HG03095 (cell line): ENCODE measurements around the gene LRRC27.

Experiments used
- ATAC-seq: cut with Tn5 transposase; IDR thresholded peaks from one replicate; pipeline ENCODE4 v1.9.1; 2021; ENCODE audit warnings: moderate library complexity; ENCODE audit not compliant: unreplicated experiment

Gene LRRC27

DNA sequence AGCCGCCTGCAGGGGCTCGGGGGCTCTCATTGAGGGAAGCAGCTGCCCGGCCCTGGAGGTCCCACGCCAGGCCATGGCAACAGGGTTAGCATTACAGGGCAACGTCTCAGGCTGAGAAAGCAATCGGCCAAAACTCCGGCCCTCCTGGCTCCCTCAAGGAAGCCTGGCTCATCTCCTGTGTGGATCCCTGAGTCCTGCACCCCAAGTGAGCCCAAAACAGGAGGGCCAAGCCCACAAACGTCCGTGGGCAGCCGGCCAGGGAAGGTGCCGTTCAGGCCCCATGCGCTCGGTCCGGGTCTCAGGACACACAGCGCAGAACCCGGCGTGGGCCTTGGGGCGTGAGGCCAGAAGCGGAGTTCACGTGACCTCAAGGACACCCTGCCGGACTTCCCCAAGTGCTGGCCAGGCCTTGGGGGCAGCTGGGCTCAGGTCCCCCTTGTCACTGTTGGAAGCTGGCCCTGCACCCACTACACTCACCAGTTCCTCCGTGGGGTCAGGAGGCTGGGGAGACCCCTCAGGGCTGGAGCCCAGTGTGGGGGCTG lies 57.0 kb downstream of the LRRC27 start:
- no peak for ATAC-seq

DNA sequence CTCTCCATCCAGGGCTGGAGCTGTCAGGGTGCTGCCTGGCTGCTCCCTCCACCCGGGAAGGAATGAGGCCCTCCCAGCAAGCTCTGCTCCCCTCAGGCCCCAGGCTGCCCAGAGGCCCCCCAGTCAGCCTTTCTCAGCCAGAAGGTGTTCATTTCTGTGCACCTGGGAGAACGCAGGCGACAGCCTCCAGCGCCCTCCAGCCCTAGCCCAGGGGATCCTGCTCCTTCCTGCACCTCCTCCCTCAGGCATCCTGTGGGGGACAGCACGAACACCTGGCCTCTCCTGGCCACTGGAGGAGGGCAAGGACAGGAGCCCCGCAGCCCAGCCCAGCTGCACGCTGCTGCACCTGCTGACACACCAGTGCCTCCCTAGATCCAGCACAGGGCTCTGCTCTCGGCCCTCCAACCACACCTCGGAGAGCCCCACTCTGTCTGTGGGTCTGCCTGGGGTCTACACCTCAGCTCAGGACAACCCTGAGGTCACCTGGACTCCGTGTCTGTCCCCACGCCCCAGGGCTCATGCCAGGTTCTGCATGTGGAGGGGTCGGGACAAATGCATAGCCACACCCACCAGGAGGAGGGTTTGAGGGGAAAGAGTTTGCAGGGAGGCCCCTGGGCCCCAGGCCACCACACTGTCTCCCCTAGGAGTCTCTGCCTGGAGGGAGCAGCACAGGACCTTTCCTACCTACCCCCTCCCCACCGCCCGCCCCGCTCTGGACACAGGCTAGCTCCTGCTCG lies 57.6 kb downstream of the LRRC27 start:
- no peak for ATAC-seq

DNA sequence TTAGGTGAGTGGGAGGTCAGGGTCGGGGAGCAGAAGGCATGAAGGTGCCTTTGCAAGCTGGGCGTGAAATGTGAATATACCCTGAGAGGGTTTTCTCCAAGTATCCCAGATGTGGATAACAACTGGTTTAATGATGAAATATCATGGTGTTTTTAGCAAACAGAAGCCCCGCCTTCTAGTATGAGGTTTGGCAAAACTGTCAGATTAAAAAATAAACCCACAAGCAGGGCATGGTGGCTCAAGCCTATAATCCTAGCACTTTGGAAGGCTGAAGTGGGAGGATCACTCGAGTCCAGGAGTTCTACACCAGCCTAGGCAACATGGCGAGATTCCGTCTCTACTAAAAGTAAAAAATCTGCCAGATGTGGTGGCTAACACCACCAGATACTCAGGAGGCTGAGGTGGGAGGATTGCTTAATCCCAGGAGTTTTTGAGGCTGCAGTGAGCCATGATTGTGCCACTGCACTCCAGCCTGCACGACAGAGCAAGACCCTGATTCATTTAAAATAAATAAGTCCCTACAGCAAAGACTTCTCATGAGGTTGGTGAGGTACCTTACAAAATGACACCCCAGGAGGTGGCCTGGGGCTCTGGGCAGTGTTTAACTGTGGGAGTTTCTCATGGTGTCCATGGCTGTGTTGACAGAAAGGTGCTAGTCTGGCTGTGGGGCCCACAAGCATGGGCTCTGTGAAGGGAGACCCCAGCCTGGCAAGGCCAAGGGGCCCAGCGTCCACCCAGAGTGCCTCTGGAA lies 58.4 kb downstream of the LRRC27 start:
- no peak for ATAC-seq

DNA sequence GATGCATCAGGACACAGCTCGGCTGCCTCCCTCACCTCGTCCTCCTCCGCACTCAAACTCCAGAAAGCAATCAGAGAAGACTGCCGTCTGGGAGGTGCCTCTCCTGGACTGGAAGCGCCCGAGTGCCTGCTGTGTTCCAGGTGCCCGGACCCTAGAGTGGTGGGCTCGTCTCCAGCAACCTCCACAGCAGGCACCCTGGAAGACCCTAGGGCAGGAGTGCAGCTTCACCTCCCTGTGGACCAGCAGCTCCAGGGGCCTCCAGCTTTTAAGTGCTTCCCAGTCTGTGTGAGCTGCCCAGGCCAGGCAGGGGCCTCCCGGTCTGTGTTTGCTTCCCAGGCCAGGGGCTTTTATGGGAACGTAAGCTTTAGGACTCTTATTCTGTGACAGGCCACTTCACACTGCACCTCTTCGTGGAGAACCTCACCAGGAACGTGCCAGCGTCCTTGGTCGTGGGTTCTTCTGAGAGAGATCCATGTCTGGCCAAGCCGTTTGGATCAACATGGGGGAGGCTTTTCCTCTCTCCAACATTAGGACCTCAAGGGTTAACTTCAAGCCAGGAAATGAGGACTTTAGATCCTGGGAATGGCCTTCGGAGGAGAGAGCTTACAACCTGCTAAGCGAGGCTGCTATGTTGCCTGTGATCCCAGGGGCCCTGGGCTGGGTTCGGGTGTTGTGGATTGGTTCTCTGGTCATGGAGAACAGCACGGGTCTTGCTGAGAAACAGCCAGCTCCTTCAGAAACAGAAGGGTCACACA lies 59.1 kb downstream of the LRRC27 start:
- no peak for ATAC-seq

DNA sequence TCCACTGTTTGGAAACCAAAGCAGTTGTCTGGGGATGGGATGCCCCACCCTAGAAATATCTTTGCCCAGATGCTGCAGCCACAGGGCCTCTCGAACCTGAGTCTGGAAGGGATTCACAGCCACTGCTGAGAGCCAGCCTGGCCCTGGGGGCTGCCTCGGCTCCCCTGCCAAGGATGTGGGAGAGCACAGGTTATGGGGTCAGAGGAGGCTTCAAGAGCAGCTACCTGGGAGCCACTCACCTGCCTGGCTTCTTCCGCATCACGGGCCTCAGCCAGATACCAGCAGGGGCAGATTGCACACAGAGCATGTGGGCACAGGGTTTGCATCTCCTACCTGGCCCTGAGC lies 59.7 kb downstream of the LRRC27 start:
- ATAC-seq = no peak

DNA sequence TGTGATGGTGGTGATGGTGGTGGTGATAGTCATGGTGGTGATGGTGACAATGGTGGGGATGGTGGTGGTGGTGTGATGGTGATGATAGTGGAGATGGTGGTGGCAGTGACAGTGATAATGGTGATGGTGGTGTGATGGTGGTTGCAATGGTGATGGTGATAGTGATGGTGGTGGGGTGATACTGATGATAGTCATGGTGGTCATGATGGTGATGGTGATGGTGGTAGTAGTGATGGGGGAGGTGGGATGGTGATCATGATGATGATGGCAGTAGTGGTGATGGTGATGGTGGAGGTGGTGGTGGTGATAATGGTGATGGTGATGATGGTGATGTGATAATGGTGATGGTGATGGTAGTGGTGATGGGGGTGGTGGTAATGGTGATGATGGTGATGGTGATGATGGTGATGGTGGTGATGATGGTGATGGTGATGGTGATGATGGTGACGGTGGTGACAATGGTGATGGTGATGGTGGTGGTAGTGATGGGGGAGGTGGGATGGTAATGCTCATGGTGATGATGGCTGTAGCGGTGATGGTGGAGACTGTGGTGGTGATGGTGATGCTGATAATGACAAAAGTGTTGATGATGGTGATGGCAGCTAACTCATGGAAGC lies 60.3 kb downstream of the LRRC27 start:
- ATAC-seq = no peak

DNA sequence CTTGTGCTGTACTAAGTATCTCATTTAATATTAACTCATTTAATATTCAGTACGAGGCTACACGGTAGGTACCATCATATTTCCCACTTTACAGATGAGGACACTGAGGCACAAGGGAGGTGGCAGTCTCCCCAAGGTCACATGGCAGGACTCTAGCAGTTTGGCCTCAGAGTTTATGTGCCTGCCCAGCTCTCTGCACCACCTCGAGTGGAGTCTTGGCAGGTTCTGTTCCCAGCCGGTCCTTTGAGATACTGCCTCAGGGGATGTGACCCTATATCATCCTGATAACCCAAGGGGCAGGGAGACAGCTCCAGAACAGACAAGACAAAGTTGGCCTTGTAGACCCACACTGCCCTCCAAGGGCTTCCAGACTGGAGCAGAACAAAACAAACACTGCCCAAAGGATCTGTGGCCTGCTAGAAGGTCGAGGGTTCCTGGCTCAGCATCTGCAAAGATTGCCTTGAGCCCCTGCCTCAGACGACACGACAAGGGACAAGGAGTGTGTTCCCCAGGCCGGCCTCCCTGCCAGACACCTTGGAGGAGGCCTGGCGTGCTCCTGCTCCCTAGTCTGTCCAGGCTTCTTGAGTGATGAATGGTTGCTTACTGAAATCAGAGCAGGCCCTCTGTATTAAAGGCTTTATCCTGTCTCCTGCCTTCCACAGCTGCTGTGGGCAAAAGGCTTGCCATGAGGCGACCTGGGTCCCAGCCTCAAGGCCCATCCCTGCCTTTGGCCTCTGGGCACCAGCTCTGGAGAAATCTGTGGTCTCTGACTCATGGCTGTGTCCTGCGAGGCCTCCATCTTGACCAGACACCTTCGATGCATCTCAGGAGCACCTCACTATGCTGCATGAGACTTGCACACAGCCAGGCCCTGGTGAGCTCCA lies 61.1 kb downstream of the LRRC27 start:
- ATAC-seq = no peak

DNA sequence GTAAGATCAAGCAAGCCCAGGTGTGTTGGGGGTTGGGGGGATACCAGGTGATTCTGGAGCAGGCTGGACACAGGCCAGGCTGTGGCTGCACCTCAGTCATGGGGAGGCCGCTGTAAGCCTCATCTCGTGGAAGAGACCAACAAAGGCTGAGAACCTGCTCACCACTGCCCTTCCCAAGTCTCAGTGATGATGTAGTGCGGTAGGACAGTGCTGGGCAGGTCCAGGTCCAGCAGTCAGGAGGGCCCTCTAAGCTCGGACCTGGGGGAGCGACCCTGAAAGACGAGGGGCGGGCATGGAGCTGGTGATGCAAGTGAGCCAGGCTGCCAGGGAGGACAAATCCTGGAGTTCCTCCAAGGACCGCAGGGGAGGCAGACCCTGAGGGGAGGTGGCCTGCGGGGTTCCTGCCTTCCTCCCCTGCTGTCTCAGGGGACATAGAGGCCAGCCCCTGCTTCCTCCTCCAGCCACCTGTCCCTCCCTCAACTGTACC lies 61.7 kb downstream of the LRRC27 start:
- ATAC-seq = no peak

DNA sequence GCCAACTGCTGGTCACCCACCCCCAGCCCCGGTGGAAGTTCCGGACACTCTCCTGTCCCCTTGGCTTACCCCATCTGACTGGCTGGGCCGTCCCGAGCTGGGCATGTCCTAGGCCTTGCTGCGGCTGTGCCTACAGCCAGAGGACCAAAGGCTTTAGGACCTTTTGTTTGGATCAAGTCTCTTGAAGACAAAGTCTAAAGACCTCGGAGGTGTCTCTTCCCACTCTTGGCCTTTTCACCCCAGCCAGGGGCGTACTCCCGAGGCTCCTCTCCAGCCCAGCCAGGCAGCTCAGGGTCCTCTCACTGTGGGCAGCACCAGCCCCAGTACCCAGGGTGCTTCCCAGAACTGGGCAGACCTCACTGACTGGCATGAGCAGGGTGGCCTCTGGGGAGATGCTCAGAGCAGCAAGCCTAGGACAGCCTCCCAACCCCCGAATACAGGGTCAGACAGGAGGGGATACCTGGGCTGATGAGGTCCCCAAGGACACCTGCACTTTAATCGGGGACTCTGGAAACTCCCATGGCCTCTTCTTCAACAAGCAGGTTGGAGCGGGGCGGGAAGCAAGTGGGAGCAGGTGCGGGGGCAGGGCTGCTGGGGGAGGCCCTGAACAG lies 62.3 kb downstream of the LRRC27 start:
- ATAC-seq = no peak

DNA sequence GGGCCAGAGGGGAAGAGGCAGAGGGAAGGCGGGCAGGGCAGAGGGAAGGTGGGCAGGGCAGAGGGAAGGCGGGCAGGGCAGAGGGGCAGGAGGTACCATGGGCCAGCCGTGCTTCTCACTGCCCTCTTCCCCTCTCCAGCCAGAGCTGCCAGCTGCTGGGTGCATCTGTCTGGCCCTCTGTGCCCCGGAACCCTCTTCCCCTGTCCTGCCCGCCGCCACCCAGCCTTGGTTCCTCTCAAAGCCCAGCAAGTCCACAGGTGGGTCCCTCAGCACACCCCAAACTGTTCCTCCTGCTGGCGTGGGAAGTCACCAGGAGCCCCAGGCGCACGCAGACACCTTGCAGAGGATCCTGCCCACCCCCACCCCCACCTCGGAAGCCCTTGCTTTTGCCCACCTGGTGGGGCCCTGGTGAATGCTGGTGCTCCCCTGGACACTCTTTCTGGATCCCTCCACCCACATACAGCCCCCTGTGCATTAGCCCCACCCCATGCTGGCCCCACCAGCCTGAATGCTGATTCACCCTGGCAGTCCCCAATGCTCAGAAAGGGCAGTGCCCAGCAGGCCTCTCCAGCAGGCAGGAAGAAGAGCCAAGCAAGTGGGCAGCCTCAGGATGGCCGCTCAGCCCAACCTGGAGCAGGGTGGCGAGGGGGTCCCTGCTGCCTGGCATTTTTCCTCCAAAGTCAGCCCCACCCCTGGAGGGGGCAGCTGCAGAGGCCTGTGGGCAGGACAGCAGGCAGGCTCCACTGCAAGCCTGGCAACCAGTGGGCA lies 63.1 kb downstream of the LRRC27 start:
- ATAC-seq = no peak

DNA sequence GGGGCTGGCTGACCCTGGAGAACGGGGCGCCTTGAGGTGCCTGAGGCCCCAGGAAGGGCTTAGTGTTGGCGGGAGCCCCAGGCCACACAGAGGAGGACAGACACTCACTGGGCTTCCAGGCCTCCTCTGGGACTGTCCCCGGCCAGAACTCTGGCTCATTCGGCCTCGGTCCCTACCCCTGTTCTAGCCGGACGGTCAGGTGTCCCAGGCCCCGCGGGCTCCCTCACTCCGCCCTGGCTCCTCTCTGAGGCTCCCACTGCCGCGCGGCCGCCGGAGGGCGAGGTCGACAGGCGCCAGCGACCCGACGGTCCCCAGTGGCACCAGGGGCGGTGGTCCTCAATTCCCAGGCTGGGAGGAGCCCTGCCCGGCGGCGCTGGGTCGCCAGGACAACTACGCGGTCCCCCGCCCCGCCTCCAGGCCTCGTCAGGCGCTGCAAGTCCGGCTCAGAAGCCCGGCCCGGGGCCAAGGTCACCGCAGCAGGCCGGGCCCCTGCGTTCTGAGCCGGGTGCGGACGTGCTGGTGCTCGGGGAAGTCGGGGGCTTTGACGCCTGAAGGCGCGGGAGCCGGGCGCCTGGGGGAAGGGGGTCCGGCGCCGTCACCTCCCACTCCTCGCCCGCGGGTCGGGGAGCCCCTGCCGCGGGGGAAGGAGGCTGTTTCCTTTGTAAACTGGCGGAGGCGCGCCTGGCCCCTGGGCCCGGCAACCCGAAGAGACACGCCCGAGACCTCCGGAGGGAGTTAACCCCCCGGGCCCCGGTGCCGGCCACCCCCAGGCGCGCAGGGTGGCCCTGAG lies 63.9 kb downstream of the LRRC27 start:
- ATAC-seq = no peak

DNA sequence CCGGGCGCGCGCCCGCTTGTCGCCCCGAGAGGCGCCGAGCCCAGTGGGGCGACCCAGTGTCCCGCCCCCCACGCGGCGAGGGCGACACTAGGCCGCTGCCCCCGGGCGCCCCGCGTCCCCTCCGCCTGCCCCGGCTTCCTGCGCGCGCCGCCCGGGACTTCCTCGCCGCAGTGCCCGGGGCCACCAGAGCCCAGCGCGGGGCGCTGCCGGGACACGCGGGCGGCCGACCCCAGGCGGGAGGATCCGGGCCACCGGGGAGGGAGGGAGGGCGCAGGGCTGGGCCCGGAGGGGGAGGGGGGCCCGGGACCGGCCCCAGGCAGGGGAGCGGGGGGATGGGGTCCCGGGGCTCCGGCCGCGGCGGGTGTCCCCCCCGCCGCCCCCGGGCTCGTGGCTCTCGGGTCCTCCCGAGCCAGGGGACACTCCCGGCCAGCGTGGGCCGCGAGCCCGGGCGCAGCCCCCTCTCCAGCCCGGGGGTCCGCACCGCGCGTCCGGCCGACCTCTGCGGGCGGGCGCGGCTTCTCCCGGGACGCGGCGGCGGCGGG lies 64.6 kb downstream of the LRRC27 start:
- no peak for ATAC-seq

DNA sequence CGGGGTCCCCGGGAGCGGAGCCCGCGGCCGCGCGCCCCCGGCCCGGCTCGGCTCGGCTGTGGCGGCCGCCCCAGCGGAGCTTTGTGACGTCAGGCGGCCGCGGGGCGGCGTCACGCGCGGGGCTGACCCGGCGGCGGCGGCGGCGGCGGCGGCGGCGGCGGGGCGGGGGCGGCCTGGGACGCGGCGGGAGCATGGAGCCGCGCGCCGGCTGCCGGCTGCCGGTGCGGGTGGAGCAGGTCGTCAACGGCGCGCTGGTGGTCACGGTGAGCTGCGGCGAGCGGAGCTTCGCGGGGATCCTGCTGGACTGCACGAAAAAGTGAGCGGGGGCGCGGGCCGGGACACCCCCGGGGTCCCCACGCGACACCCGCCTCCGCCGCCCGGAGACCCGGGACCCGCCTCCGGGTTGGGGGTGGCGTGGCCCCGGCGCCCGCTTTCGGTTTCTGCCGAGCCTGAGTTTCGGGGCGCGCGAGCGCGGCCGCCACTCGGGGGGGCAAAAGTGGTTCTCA lies 65.1 kb downstream of the LRRC27 start, which contains the start of gene PWWP2B:
Gene PWWP2B, plus strand, starts transcription at position 165 of the 506 bp plus-strand sequence. Its CDS starts 27 bp downstream, at position 192.
- peak; percentile 31 for ATAC-seq

DNA sequence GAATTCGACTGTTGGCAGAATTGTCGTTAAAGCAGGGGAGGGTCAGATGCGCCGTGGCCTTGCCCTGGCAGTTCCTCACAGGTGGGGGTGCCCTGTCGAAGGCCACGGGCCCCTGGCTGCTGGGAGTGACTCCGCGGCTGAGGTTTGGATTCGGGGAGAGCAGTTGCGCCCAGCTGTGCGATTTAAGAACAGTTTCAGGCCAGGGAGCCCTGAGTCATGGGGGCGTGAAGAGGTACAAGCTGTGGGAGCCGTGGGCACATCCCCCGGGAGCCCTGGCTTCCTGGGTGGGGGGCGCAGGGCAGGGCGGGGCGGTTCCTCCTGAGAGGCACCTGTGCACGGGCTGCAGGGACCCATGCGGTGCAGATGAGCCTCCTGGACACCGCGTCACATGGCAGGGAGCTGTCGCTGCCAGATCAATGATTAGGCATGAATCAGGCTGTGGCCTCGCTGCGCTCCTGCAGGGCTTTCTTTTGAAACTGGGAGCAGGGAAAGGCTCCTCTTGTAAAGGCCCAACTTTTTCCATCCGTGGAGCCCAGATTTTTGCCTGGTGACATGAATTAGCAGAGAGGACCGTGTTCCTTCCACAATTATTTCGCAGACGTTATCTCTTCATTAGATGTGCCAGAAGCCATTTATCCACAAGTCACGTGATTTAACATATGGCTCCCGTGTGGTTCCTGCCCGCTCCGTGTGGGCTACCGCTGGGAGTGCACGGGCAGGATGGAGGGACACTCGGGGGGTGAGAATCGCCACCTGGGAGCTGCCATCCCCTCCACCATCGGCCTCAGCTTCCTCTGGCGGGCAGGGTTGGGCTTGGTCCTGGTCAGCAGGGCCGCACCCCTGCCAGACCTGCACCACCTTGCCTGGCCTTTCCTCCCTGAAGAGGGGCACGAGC lies 65.9 kb downstream of the LRRC27 start:
- ATAC-seq = peak; percentile 27

DNA sequence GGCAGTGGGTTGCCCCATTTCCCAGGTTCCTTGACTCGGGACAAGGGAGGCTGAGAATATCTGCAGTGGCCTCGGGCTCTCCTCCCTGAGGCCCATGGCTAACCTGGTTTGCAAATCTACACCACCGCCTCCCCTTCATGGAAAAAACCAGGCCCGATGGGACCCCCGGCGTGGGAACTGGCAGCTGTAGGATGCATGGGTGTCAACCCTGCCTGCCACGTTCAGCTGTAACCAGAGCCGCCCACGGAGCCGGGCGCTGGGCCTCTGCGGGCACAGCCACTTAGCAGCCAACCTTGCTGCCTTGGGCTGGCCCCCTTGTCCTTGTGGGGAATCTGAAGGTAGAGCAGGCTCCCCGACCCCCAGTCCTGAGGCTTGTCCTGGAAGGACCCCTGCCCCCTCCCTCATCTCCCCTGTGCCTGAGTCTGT lies 66.6 kb downstream of the LRRC27 start:
- no peak for ATAC-seq
